Stimulated activated naive CD8-positive, alpha-beta T cell treated with anti-CD3 and anti-CD28 coated beads, Interleukin-15, Interleukin-2, amounts not matched to agents 100 U/mL and 50 U/mL, for 24 hours (primary cell): ENCODE measurements around the gene NRL.
A peak's percentile ranks its signal among the peaks of the same experiment; 100 is the strongest.
"Not testable (repeated sequence)": the region's sequence is repeated elsewhere in the genome, so short reads cannot be mapped to it uniquely, and the experiment has no call there.

ENCODE experiments used
- ATAC-seq: fragments of 150-1000 bp; cut with Tn5 transposase; one replicate; pipeline ENCODE4 v1.10.0; 2021
- DNase-seq: peaks from one replicate; pipeline ENCODE4 v3.0.0; 2021

Gene NRL

GRCh38 chr14:24123424-24124417 lies 9.0 kb upstream of the NRL start:
- ATAC-seq (peak; percentile 68), DNase-seq (no peak)

GRCh38 chr14:24122898-24123297 lies 8.1 kb upstream of the NRL start:
- DNase-seq (no peak), ATAC-seq (no peak)

- ATAC-seq = no peak
- DNase-seq = no peak
Measured at GRCh38 chr14:24122416-24122815, 7.7 kb upstream of the NRL start.

DNA sequence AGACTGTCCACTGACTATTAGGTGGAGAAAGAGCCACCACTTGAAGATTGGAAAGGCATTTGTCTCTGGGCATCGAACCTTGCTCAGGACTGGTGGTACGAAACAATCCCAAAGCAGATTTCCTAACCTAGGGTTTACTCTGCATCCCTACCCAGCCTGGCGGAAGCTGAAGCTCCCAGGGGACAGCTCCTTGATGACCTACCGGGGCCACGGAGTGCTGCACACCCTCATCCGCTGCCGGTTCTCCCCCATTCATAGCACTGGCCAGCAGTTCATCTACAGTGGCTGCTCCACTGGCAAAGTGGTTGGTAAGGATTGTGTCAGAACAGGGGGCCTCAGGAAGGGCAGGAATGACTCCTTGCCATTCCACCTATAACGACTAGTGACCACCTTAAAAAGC lies 6.5 kb upstream of the NRL start:
- ATAC-seq (no peak), DNase-seq (no peak)

DNA sequence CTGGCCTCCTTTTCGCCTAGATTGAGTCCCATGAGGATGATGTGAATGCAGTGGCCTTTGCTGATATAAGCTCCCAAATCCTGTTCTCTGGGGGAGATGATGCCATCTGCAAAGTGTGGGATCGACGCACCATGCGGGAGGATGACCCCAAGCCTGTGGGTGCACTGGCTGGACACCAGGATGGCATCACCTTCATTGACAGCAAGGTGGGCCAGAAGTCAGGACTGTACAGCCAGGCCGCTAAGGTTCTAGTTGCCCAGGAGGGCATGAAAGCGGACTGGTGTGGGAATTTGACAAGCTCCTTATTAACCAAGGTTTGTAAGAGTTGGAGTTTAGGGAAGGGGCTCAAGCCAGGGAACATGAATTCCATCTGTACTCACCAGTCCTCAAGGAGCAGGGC lies 4.9 kb upstream of the NRL start:
- DNase-seq = no peak
- ATAC-seq = no peak

DNA sequence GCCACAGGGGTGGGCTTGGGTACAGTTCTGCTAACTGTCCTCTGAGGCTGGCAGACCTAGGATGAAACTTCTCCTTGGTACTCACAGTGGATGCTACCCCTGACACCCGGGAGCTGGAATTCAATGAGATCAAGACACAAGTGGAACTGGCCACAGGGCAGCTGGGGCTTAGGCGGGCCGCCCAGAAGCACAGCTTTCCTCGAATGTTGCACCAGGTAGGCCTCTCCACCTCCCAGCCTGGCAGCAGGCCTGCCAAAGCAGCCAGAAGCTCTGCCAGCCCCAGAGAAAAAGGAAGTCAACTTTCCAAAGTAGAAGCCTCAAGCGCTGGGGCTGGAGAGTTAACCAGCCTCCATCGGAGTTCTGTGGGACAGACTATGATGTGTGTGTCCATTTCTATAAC lies 2.4 kb upstream of the NRL start:
- DNase-seq (no peak), ATAC-seq (no peak)

DNA sequence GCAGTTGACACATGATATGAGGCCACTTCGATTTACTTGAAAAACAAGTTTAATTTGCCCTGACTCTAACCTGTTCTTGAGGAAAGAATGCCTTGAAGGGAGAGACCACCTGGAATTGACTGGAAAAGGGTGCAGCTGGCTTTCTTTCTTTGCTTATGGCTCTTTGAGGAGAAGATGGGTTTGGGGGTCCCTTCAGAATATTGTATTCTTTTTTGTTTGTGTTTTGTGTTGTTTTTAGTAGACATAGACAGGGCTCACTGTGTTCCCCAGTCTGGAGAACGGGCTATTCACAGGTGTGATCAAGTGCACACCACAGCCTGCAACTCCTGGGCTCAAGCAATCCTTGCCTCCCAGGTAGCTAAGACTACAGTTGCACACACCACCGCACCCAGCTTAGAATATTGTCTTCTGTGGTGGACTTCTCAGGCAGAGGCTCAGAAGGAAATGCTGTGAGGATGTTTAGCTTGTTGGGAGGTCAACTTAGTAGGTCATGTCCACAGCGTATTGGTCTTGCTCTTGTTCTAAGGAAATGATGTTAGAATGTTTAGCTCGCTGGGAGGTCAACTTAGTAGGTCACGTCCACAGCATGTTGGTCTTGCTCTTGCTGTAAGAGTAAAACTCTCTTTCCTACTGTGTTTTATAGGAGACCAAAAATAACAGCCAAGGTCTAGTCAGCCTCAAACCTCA lies 1.5 kb upstream of the NRL start:
- no peak for ATAC-seq

GRCh38 chr14:24115422-24116127 lies 826 bp upstream of the NRL start:
- no peak for ATAC-seq
- DNase-seq = no peak

More for the DNA sequence above, 1.5 kb upstream of the NRL start:
- no peak for DNase-seq

- ATAC-seq (peak; percentile 49), DNase-seq (peak; percentile 87)
Measured at GRCh38 chr14:24113801-24114531, 783 bp downstream of the NRL start.

DNA sequence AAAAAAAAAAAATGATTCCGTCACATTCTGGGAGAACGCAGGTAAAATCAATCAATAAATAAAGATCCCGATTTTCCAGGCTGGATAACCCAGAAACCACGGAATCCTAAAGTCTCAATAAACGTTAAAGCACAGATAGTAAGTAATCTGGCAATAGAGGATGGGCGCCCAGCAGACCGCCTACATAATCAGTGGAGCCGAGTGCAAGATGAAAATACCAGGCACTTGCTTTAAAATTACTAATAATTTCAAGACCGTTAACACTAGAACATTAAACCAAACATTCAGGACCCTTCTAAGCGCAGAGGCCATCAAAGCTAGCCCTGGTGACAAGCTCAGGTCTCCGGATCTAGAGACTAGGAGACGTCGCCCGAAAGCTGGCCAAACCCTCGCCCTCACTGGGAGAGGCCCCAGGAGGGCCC lies 1.4 kb downstream of the NRL start:
- DNase-seq = no peak
- no peak for ATAC-seq

GRCh38 chr14:24110523-24110922 lies 4.2 kb downstream of the NRL start:
- no peak for ATAC-seq
- DNase-seq = no peak

- no peak for DNase-seq
- ATAC-seq = no peak
Measured at GRCh38 chr14:24110060-24110459, 4.7 kb downstream of the NRL start.

DNA sequence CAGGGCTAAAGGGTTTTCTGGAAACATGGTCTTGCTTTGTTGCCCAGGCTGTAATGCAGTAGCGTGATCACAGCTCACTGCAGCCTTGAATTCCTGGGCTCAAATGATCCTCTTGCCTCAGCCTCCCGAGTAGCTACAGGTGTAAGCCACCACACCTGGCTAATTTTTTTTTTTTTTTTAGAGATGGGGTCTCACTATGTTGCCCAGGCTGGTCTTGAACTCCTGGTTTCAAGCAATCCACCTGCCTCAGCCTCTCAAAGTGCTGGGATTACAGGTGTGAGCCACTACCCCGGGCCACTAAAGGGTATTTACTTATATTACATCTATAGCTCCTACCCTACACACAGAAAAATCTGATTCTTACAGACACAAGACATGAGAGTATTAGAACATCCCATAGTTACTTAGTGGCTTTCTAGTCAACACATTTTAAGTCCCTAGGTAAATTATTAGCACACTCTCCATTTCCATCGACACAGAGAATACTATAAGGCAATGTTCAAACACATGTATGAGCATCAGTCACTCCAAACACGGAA lies 6.3 kb downstream of the NRL start:
- ATAC-seq (peak; percentile 16), DNase-seq (no peak)

DNA sequence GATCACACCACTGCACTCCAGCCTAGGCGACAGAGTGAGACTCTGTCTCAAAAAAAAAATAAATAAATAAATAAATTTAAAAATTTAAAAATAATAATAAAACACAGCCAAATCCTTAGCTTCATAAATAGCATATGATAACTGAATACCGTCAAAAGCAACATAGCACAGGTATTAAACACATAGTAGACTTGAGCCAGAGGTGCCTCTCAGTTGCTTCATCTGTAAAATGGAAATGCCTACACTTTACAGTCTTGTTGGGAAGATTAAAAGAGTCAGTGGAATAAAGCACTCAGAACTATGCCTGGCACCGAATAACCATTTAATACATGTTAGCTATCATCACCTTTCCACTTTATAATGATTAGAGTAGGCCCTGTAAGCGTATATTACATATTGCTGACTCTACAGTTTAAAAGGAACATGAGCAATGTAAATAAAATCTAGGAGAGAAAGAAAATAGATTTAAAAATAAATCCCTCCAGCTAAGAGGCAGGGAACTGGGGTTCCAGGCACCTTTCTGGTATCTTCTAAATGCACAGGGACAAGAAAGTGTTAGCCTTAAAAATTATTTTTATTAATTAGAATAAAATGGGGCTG lies 8.0 kb downstream of the NRL start:
- no peak for DNase-seq
- no peak for ATAC-seq

GRCh38 chr14:24105609-24106239 lies 9.0 kb downstream of the NRL start:
- DNase-seq, ATAC-seq: not testable (repeated sequence)

DNA sequence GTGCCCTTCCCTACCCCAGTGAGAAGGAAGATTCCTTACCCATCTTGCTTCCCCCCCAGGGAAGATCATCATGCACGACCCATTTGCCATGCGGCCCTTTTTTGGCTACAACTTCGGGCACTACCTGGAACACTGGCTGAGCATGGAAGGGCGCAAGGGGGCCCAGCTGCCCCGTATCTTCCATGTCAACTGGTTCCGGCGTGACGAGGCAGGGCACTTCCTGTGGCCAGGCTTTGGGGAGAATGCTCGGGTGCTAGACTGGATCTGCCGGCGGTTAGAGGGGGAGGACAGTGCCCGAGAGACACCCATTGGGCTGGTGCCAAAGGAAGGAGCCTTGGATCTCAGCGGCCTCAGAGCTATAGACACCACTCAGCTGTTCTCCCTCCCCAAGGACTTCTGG lies 11.3 kb downstream of the NRL start:
- DNase-seq (no peak), ATAC-seq (no peak)

GRCh38 chr14:24102357-24103048 lies 12.2 kb downstream of the NRL start:
- DNase-seq (no peak), ATAC-seq (no peak)

DNA sequence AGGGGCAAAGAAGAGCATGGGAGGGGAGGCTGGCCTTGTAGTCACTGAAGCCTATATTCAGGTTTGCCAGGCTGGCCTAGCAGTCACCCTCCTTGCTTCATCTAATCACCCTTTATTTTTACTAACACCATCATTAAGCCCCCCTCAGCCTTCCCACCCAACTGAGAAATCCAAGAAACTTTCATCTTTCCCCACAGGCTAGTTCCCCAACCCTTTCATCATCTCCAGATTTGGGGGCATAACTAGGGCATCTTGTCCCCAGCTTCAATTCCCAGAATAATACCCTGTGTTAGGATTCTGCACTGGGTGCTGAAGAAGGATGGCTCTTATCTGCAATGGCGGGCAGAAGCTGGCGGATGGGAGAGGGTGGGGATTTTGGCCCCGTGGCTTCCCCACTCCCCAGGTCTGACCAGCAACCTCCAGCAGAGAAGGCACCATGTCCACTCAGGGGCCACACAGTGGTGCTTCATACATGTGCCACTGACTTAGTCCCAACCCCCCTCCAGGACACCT lies 13.7 kb downstream of the NRL start:
- ATAC-seq = no peak
- DNase-seq = no peak

GRCh38 chr14:24100197-24100981 lies 14.4 kb downstream of the NRL start:
- DNase-seq (no peak), ATAC-seq (no peak)
